Activated B cell treated with CpG ODN at 0.5 μM for 24 hours (primary cell): ENCODE results near the gene NRCAM. TPM values are rescaled to one million over a fixed set of nuclear protein-coding genes. Genes with fewer than 3 reads are reported as not detected.

Source experiments
- ATAC-seq: fragments of 200-7000 bp; cut with Tn5 transposase; one replicate; pipeline ENCODE4 v1.10.0; 2021; ENCODE audit warnings: low read depth, mild to moderate bottlenecking, moderate library complexity
- CTCF ChIA-PET: fragments of 350-600 bp; sonication (Branson Sonifier 250); formaldehyde crosslinking; loops from one replicate; lab custom pipeline; 2021; ENCODE audit warnings: antibody characterized with exemption; lab: Charles Lee
- POLR2A ChIA-PET: fragments of 350-600 bp; sonication (Branson Sonifier 250); formaldehyde crosslinking; loops from one replicate; lab custom pipeline; 2021; ENCODE audit warnings: antibody characterized with exemption; lab: Charles Lee
- DNase-seq: peaks from one replicate; pipeline ENCODE4 v3.0.0; 2022
- H3K27ac Mint-ChIP-seq: one replicate; pipeline ENCODE4 v1.8.0; 2020; ENCODE audit warnings: mixed read lengths
- H3K27me3 Mint-ChIP-seq: one replicate; pipeline ENCODE4 v1.8.0; 2021; ENCODE audit warnings: mixed read lengths
- H3K36me3 Mint-ChIP-seq: one replicate; pipeline ENCODE4 v1.8.0; 2021; ENCODE audit warnings: low read depth, mixed read lengths
- H3K4me1 Mint-ChIP-seq: one replicate; pipeline ENCODE4 v1.8.0; 2021; ENCODE audit warnings: mixed read lengths
- H3K4me3 Mint-ChIP-seq: one replicate; pipeline ENCODE4 v1.8.0; 2020; ENCODE audit warnings: mild to moderate bottlenecking, mixed read lengths
- H3K9me3 Mint-ChIP-seq: one replicate; pipeline ENCODE4 v1.8.0; 2020; ENCODE audit warnings: mixed read lengths
- intact Hi-C: fragments of 100-400 bp; cut with micrococcal nuclease; formaldehyde crosslinking; loops from one replicate; pipeline ENCODE4 v1.15.1; 2024
- total RNA-seq: library from RNA; stranded (reverse); gene quantifications from 2 replicates; pipeline ENCODE4 v1.2.3, GENCODE V29; 2022
- TF ChIP-seq, protein P1 (sequence below): fragments of 200-600 bp; IDR thresholded peaks from one replicate; pipeline ENCODE4 v1.8.0; 2022; ENCODE audit warnings: antibody characterized with exemption, mild to moderate bottlenecking

NRCAM gene
- total RNA-seq, 1 donor from 2014 or later = 2.2 TPM

GRCh38 chr7:108326938-108327337 is 129.3 kb downstream of the NRCAM start:
- no peaks in the 10 kb centered on the region for H3K27me3 Mint-ChIP-seq
- ATAC-seq (no peak), DNase-seq (no peak)
- H3K27ac Mint-ChIP-seq = peak overlapping the region; percentile 87
- H3K36me3 Mint-ChIP-seq = no peaks in the 10 kb centered on the region
- H3K9me3 Mint-ChIP-seq = no peaks in the 10 kb centered on the region
- H3K4me1 Mint-ChIP-seq = peaks cover 37% of the 10 kb centered on the region
- ChIA-PET POLR2A (interaction anchor here (0.8 kb wide), 1 partner anchor 243 kb away, joined by 3 read pairs; the partner anchor contains the start of genes DNAJB9 and THAP5), CTCF (no interaction called here)
- intact Hi-C loops = loop anchor here (1.0 to 5.0 kb wide), 2 partner anchors 16 to 90 kb away; no protein-coding TSS in a partner anchor
- TF ChIP-seq, protein P1, sequence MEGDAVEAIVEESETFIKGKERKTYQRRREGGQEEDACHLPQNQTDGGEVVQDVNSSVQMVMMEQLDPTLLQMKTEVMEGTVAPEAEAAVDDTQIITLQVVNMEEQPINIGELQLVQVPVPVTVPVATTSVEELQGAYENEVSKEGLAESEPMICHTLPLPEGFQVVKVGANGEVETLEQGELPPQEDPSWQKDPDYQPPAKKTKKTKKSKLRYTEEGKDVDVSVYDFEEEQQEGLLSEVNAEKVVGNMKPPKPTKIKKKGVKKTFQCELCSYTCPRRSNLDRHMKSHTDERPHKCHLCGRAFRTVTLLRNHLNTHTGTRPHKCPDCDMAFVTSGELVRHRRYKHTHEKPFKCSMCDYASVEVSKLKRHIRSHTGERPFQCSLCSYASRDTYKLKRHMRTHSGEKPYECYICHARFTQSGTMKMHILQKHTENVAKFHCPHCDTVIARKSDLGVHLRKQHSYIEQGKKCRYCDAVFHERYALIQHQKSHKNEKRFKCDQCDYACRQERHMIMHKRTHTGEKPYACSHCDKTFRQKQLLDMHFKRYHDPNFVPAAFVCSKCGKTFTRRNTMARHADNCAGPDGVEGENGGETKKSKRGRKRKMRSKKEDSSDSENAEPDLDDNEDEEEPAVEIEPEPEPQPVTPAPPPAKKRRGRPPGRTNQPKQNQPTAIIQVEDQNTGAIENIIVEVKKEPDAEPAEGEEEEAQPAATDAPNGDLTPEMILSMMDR = no peak
- H3K4me3 Mint-ChIP-seq = no peak overlapping the region

- Mint-ChIP-seq H3K4me3 (no peak overlapping the region), H3K36me3 (no peaks in the 10 kb centered on the region), H3K9me3 (no peaks in the 10 kb centered on the region), H3K4me1 (peaks cover 32% of the 10 kb centered on the region), H3K27ac (no peak overlapping the region), H3K27me3 (no peaks in the 10 kb centered on the region)
- intact Hi-C loops = loop anchor here (5.0 kb wide), 1 partner anchor 93 kb away; no protein-coding TSS in a partner anchor
- POLR2A ChIA-PET = no interaction called here
- CTCF ChIA-PET = no interaction called here
- TF ChIP-seq, protein P1 = no peak
- ATAC-seq = no peak
- no peak for DNase-seq
Observed at GRCh38 chr7:108324053-108325038, 131.9 kb downstream of the NRCAM start.

DNA sequence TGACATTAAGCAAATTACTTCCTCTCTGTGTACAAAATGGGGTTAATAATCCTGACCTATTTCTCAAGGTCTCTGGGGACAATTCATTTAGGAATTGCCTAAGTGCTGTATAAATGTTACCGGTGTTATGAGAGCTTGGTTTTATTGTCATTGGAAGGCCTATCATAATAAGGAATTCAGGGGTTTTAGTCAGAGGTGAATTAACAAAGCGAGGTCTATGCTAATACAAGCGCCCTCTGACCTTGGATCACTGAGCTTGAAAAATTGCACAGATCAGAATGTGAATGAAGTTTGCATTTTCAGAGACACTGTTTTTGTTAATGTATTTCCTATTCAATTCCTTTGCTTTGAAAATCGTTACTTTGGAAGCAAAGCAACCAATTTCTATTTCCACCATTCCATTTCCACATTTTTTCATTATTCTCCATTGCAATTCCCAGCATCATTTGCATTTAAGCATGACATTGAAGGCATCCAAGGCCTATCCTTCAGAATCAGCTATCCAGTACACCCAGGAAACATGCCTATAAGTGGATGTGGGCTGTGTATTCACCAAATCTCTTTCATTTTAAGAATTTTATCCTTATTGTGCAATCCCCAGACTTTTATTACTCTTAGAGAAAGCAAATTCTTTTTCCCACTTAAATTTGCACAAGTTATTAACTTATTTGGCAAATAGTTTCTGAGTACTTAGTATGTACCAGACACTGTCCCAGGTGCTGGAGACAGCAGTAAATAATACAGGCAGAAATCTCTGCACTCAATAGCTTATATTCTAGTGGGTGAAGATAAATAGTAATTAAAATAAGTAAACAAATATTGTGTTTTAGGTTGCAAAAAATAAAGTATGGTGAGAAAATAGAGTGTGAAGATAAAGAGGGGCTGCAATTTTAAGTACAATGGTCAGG is 133.1 kb downstream of the NRCAM start:
- Mint-ChIP-seq H3K9me3 (no peaks in the 10 kb centered on the region), H3K27me3 (no peaks in the 10 kb centered on the region), H3K27ac (no peak overlapping the region), H3K36me3 (no peaks in the 10 kb centered on the region), H3K4me3 (no peak overlapping the region), H3K4me1 (peaks cover 23% of the 10 kb centered on the region)
- intact Hi-C loops = no loop called here
- ATAC-seq = no peak
- CTCF ChIA-PET = no interaction called here
- no peak for DNase-seq
- POLR2A ChIA-PET = no interaction called here
- TF ChIP-seq, protein P1 = no peak

- intact Hi-C loops = no loop called here
Observed at GRCh38 chr7:108322046-108322445, 134.2 kb downstream of the NRCAM start.

More at GRCh38 chr7:108322046-108322445, 134.2 kb downstream of the NRCAM start:
- Mint-ChIP-seq H3K36me3 (no peaks in the 10 kb centered on the region), H3K4me3 (no peak overlapping the region), H3K9me3 (no peaks in the 10 kb centered on the region), H3K4me1 (peaks cover 12% of the 10 kb centered on the region), H3K27me3 (no peaks in the 10 kb centered on the region), H3K27ac (no peak overlapping the region)
- ATAC-seq (no peak), DNase-seq (no peak)
- CTCF ChIA-PET = no interaction called here
- TF ChIP-seq, protein P1 = no peak
- POLR2A ChIA-PET = no interaction called here
